PFSK-1 (cell line): Measurements from ENCODE around the gene MGAT4A.

Experiments
- FOXP2 ChIP-seq: optimal IDR thresholded peaks from 2 replicates; pipeline ENCODE3; 2011; ENCODE audit warnings: borderline replicate concordance, control low read depth, inconsistent platforms; ENCODE audit not compliant: insufficient read depth; ENCODE audit errors: extremely low read length, extremely low read depth
- POLR2AphosphoS5 ChIP-seq: IDR thresholded peaks from 2 replicates; pipeline ENCODE4 v1.6.1; 2012; ENCODE audit warnings: low read depth, mild to moderate bottlenecking, control low read depth, low read length, moderate library complexity
- REST ChIP-seq, 2 experiments: IDR thresholded peaks; 2 replicates each; pipeline versions ENCODE4 v1.6.1 to v1.8.0; 2011 to 2012; ENCODE audit warnings: low read depth in 2 of 2, low read length in 2 of 2, control low read depth in 1 of 2, inconsistent platforms in 1 of 2, mild to moderate bottlenecking in 1 of 2, moderate library complexity in 1 of 2; ENCODE audit not compliant: insufficient read depth in 1 of 2
- SIN3A ChIP-seq: IDR thresholded peaks from 2 replicates; pipeline ENCODE4 v1.6.1; 2012; ENCODE audit warnings: mild to moderate bottlenecking, low read length, moderate library complexity, borderline replicate concordance; ENCODE audit not compliant: insufficient read depth
- TAF1 ChIP-seq: IDR thresholded peaks from 2 replicates; pipeline ENCODE4 v1.6.1; 2012; ENCODE audit warnings: low read length, control low read depth, borderline replicate concordance; ENCODE audit not compliant: insufficient read depth

Gene MGAT4A

GRCh38 chr2:98747888-98748287, 17.0 kb upstream of the MGAT4A start:
- TF ChIP-seq POLR2AphosphoS5: no peak
- no peak for TF ChIP-seq FOXP2
- no peak for TF ChIP-seq SIN3A
- no peak for TF ChIP-seq TAF1
- no peak for TF ChIP-seq REST (IDR thresholded peaks at IDR 0.05; ENCODE audit: insufficient read depth in 1 of 2, low read depth in 2 of 2, low read length in 2 of 2)

- TF ChIP-seq REST (IDR thresholded peaks at IDR 0.05; ENCODE audit: insufficient read depth in 1 of 2, low read depth in 2 of 2, low read length in 2 of 2) (no peak), POLR2AphosphoS5 (no peak), TAF1 (no peak), FOXP2 (no peak), SIN3A (no peak)
These were observed 15.5 kb upstream of the MGAT4A start for GRCh38 chr2:98746426-98746825.

- no peak for TF ChIP-seq TAF1
These were observed 13.7 kb upstream of the MGAT4A start for GRCh38 chr2:98744595-98744994.

- no peak for TF ChIP-seq TAF1
- TF ChIP-seq POLR2AphosphoS5: no peak
- no peak for TF ChIP-seq FOXP2
- TF ChIP-seq REST (IDR thresholded peaks at IDR 0.05; ENCODE audit: insufficient read depth in 1 of 2, low read depth in 2 of 2, low read length in 2 of 2): no peak
These were observed 12.9 kb upstream of the MGAT4A start for GRCh38 chr2:98743835-98744234.

GRCh38 chr2:98739020-98739419, 8.1 kb upstream of the MGAT4A start:
- no peak for TF ChIP-seq SIN3A
- no peak for TF ChIP-seq TAF1
- TF ChIP-seq FOXP2: no peak
- no peak for TF ChIP-seq REST (IDR thresholded peaks at IDR 0.05; ENCODE audit: insufficient read depth in 1 of 2, low read depth in 2 of 2, low read length in 2 of 2)
- TF ChIP-seq POLR2AphosphoS5: no peak
